GM18517 (cell line): ENCODE data around the gene MGAT4B.

ENCODE experiments used
- ATAC-seq: cut with Tn5 transposase; IDR thresholded peaks from one replicate; pipeline ENCODE4 v1.9.1; 2021; ENCODE audit warnings: mild to moderate bottlenecking, moderate library complexity; ENCODE audit not compliant: unreplicated experiment

MGAT4B gene

GRCh38 chr5:179749857-179750508 lies 56.7 kb downstream of the MGAT4B start:
- ATAC-seq = no peak

GRCh38 chr5:179747811-179748210 lies 58.9 kb downstream of the MGAT4B start:
- no peak for ATAC-seq
